HFFc6 (cell line): ENCODE results near the gene SVIL. TPM values are rescaled to one million over a fixed set of nuclear protein-coding genes. Genes with fewer than 3 reads are reported as not detected.
"Not testable (repeated sequence)": the region's sequence is repeated elsewhere in the genome, so short reads cannot be mapped to it uniquely, and the experiment has no call there.

Experiments used
- DNase-seq: peaks from one replicate; pipeline ENCODE4 v3.0.0-alpha.2; 2018
- H3K27ac Mint-ChIP-seq: 2 replicates; pipeline ENCODE4 v1.8.0; 2020; ENCODE audit warnings: mild to moderate bottlenecking, mixed read lengths
- H3K27me3 Mint-ChIP-seq: 2 replicates; pipeline ENCODE4 v1.8.0; 2021; ENCODE audit warnings: mild to moderate bottlenecking, moderate library complexity, mixed read lengths; ENCODE audit not compliant: insufficient read depth
- H3K36me3 Mint-ChIP-seq: 2 replicates; pipeline ENCODE4 v1.8.0; 2021; ENCODE audit warnings: low read depth, mixed read lengths
- H3K4me1 Mint-ChIP-seq: 2 replicates; pipeline ENCODE4 v1.8.0; 2020; ENCODE audit warnings: low read depth, mixed read lengths
- H3K4me3 Mint-ChIP-seq: 2 replicates; pipeline ENCODE4 v1.8.0; 2020; ENCODE audit warnings: mild to moderate bottlenecking, moderate library complexity, mixed read lengths
- H3K9me3 Mint-ChIP-seq: 2 replicates; pipeline ENCODE4 v1.8.0; 2020; ENCODE audit warnings: mild to moderate bottlenecking, mixed read lengths
- total RNA-seq, 6 experiments: library from RNA; stranded (reverse); fragmentation: NEBNext Ultra II Directional; extraction: Animal tissue kit (Norgen Biotek cat#: 25700); gene quantifications; 2 replicates in 1 of 6; 3 replicates in 5 of 6; pipeline ENCODE4 v1.2.3, GENCODE V29; 2021
- TF ChIP-seq, protein P1 (sequence below): fragments of 200-600 bp; sonication (generic); IDR thresholded peaks from 2 replicates; pipeline ENCODE4 v1.5.0; 2021; ENCODE audit warnings: antibody characterized with exemption, mild to moderate bottlenecking

The SVIL gene
- total RNA-seq, 6 experiments from 2014 or later = 0.22 to 0.89 (median 0.48) TPM

- Mint-ChIP-seq H3K4me1 (peaks cover 47% of the 10 kb centered on the region), H3K36me3 (no peaks in the 10 kb centered on the region), H3K9me3 (no peaks in the 10 kb centered on the region), H3K27me3 (peaks cover 11% of the 10 kb centered on the region), H3K4me3 (no peak overlapping the region), H3K27ac (peak overlapping the region; percentile 72; the same call in 1 of the 2 replicates)
- TF ChIP-seq, protein P1, sequence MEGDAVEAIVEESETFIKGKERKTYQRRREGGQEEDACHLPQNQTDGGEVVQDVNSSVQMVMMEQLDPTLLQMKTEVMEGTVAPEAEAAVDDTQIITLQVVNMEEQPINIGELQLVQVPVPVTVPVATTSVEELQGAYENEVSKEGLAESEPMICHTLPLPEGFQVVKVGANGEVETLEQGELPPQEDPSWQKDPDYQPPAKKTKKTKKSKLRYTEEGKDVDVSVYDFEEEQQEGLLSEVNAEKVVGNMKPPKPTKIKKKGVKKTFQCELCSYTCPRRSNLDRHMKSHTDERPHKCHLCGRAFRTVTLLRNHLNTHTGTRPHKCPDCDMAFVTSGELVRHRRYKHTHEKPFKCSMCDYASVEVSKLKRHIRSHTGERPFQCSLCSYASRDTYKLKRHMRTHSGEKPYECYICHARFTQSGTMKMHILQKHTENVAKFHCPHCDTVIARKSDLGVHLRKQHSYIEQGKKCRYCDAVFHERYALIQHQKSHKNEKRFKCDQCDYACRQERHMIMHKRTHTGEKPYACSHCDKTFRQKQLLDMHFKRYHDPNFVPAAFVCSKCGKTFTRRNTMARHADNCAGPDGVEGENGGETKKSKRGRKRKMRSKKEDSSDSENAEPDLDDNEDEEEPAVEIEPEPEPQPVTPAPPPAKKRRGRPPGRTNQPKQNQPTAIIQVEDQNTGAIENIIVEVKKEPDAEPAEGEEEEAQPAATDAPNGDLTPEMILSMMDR = no peak
- DNase-seq = no peak
Measured at GRCh38 chr10:29583674-29584073, 51.1 kb downstream of the SVIL start.

- Mint-ChIP-seq H3K27me3 (peaks cover 14% of the 10 kb centered on the region), H3K4me1 (peaks cover 38% of the 10 kb centered on the region), H3K4me3 (peak overlapping the region; percentile 44), H3K27ac (peak overlapping the region; percentile 72)
- H3K9me3 Mint-ChIP-seq, H3K36me3 Mint-ChIP-seq: not testable (repeated sequence)
- DNase-seq = peak; percentile 59
Measured at GRCh38 chr10:29582769-29583168, 52.0 kb downstream of the SVIL start.

GRCh38 chr10:29579455-29579970 is 55.3 kb downstream of the SVIL start:
- H3K4me1 Mint-ChIP-seq = peaks cover 17% of the 10 kb centered on the region
- H3K27me3 Mint-ChIP-seq = peaks cover 4% of the 10 kb centered on the region; the same call in 1 of the 2 replicates
- H3K36me3 Mint-ChIP-seq = no peaks in the 10 kb centered on the region
- H3K4me3 Mint-ChIP-seq = no peak overlapping the region
- no peak for DNase-seq
- H3K27ac Mint-ChIP-seq = no peak overlapping the region
- TF ChIP-seq, protein P1 = no peak
- H3K9me3 Mint-ChIP-seq = no peaks in the 10 kb centered on the region

GRCh38 chr10:29578457-29578856 is 56.3 kb downstream of the SVIL start:
- Mint-ChIP-seq H3K9me3 (no peaks in the 10 kb centered on the region), H3K4me1 (peaks cover 10% of the 10 kb centered on the region), H3K27me3 (peaks cover 4% of the 10 kb centered on the region; the same call in 1 of the 2 replicates), H3K36me3 (no peaks in the 10 kb centered on the region), H3K4me3 (no peak overlapping the region), H3K27ac (no peak overlapping the region)
- DNase-seq = no peak
- TF ChIP-seq, protein P1 = no peak

GRCh38 chr10:29576681-29577080 is 58.1 kb downstream of the SVIL start:
- TF ChIP-seq, protein P1 = no peak

DNA sequence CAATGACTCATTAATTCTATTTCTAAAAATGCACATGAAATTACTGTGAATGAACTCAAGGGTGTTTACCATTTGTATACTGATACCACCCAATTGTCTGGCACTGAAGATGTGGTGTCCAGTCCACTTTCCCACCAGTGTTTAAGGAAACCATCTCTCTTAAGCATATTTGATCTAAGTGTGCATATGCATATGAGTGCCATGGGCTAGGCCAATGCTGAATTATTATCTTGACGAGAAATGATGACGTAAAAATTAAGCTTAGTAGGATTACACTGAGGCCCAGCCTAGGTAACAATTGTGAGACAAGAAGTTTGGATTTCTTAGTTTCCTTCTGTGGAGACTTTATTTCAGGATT is 59.7 kb downstream of the SVIL start:
- Mint-ChIP-seq H3K4me3 (no peak overlapping the region), H3K36me3 (no peaks in the 10 kb centered on the region), H3K27ac (no peak overlapping the region), H3K27me3 (peaks cover 11% of the 10 kb centered on the region; the same call in 1 of the 2 replicates), H3K9me3 (no peaks in the 10 kb centered on the region), H3K4me1 (no peaks in the 10 kb centered on the region)
- TF ChIP-seq, protein P1 = no peak
- no peak for DNase-seq

More at GRCh38 chr10:29576681-29577080, 58.1 kb downstream of the SVIL start:
- Mint-ChIP-seq H3K27me3 (peaks cover 10% of the 10 kb centered on the region; the same call in 1 of the 2 replicates), H3K36me3 (no peaks in the 10 kb centered on the region), H3K27ac (no peak overlapping the region), H3K4me3 (no peak overlapping the region), H3K9me3 (no peaks in the 10 kb centered on the region), H3K4me1 (no peaks in the 10 kb centered on the region)
- DNase-seq = no peak

GRCh38 chr10:29574212-29575097 is 60.3 kb downstream of the SVIL start:
- H3K9me3 Mint-ChIP-seq, H3K4me1 Mint-ChIP-seq, H3K27ac Mint-ChIP-seq, DNase-seq, H3K4me3 Mint-ChIP-seq, H3K36me3 Mint-ChIP-seq: not testable (repeated sequence)
- H3K27me3 Mint-ChIP-seq = peaks cover 12% of the 10 kb centered on the region; the same call in 1 of the 2 replicates

DNA sequence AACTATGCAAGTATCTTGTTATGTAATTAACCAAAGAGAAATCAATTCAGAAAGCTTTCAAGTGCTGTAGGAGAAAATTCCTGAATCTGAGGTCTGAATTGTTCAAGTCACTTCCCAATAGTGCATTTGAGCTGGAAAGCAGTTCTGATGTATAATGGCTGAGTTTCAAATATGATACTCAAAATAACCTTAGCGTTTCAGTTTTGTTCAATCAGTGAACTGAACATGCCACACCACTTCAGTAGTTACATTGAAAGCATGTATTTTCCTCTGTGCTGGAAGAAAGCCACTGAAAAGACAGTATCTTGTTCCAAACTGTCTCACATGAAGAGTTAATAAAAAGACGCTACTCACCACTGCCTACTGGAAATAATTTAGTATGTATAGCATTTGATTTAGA is 64.5 kb downstream of the SVIL start:
- peaks cover 28% of the 10 kb centered on the region for H3K27me3 Mint-ChIP-seq
- not testable (repeated sequence) for DNase-seq, H3K4me3 Mint-ChIP-seq, H3K9me3 Mint-ChIP-seq, H3K4me1 Mint-ChIP-seq, H3K27ac Mint-ChIP-seq, H3K36me3 Mint-ChIP-seq
